Cortex of kidney (tissue), 1 donor: ENCODE data around the gene GLCCI1.

Source experiments
- DNase-seq: peaks from one replicate; lab custom pipeline; 2025; lab: John Stamatoyannopoulos, UW

GLCCI1 gene

GRCh38 chr7:7968544-7969305 lies at the start of gene GLCCI1:
Gene GLCCI1, plus strand, starts transcription at chr7:7968796. Its CDS starts 555 bp downstream, at chr7:7969351.
- peak; percentile 71 for DNase-seq

- no peak for DNase-seq
These were observed 49.1 kb upstream of the GLCCI1 start for GRCh38 chr7:7919449-7919945.

GRCh38 chr7:7920056-7920455 lies 48.5 kb upstream of the GLCCI1 start:
- no peak for DNase-seq

GRCh38 chr7:7920481-7920880 lies 48.1 kb upstream of the GLCCI1 start:
- DNase-seq, result no peak

- DNase-seq, result no peak
These were observed 46.8 kb upstream of the GLCCI1 start for GRCh38 chr7:7921830-7922229.

- DNase-seq, result no peak
These were observed 45.8 kb upstream of the GLCCI1 start for GRCh38 chr7:7922684-7923385.

GRCh38 chr7:7923818-7924217 lies 44.8 kb upstream of the GLCCI1 start:
- DNase-seq, result no peak

GRCh38 chr7:7924303-7924702 lies 44.3 kb upstream of the GLCCI1 start:
- no peak for DNase-seq

GRCh38 chr7:7931626-7932025 lies 37.0 kb upstream of the GLCCI1 start:
- no peak for DNase-seq

GRCh38 chr7:7932553-7932952 lies 36.0 kb upstream of the GLCCI1 start:
- no peak for DNase-seq

- no peak for DNase-seq
These were observed 34.6 kb upstream of the GLCCI1 start for GRCh38 chr7:7933915-7934526.

- DNase-seq, result no peak
These were observed 33.7 kb upstream of the GLCCI1 start for GRCh38 chr7:7934945-7935344.

- DNase-seq, result no peak
These were observed 30.1 kb upstream of the GLCCI1 start for GRCh38 chr7:7938471-7938870.

GRCh38 chr7:7943951-7944350 lies 24.6 kb upstream of the GLCCI1 start:
- DNase-seq, result no peak

- no peak for DNase-seq
These were observed 23.8 kb upstream of the GLCCI1 start for GRCh38 chr7:7944619-7945282.

- DNase-seq, result no peak
These were observed 22.1 kb upstream of the GLCCI1 start for GRCh38 chr7:7946486-7946885.

- no peak for DNase-seq
These were observed 20.4 kb upstream of the GLCCI1 start for GRCh38 chr7:7948232-7948631.

GRCh38 chr7:7953806-7954205 lies 14.8 kb upstream of the GLCCI1 start:
- no peak for DNase-seq

- no peak for DNase-seq
These were observed 12.0 kb upstream of the GLCCI1 start for GRCh38 chr7:7956531-7957128.

GRCh38 chr7:7957513-7957912 lies 11.1 kb upstream of the GLCCI1 start:
- no peak for DNase-seq

- no peak for DNase-seq
These were observed 8.5 kb upstream of the GLCCI1 start for GRCh38 chr7:7959979-7960670.
